ENCODE data around the gene CIDEB. TPM values are rescaled to one million over a fixed set of nuclear protein-coding genes. Genes with fewer than 3 reads are reported as not detected.
A peak's percentile ranks its signal among the peaks of the same experiment; 100 is the strongest.
"Not testable (repeated sequence)": the region's sequence is repeated elsewhere in the genome, so short reads cannot be mapped to it uniquely, and the experiment has no call there.

Gene CIDEB
- total RNA-seq, 2 donors from 2014 or later = 0.97 to 3.1 TPM

- no peak for DNase-seq
- Histone ChIP-seq H3K27me3 (ENCODE audit: control insufficient read depth, insufficient read depth, low read length, poor library complexity, severe bottlenecking) (peaks cover 52% of the 10 kb centered on the region), H3K4me3 (ENCODE audit: low read length) (no peak overlapping the region), H3K9ac (ENCODE audit: extremely low read depth, low read length, poor library complexity, severe bottlenecking) (no peak overlapping the region), H3K27ac (ENCODE audit: low read depth, low read length) (no peak overlapping the region), H3K4me1 (ENCODE audit: control insufficient read depth, insufficient read depth, low read length) (peaks cover 2% of the 10 kb centered on the region), H3K9me3 (ENCODE audit: control insufficient read depth, low read length) (no peaks in the 10 kb centered on the region), H3K36me3 (ENCODE audit: control insufficient read depth, insufficient read depth, low read length) (no peaks in the 10 kb centered on the region)
- no peak overlapping the region for H3K27ac Mint-ChIP-seq
- H3K27me3 Mint-ChIP-seq (ENCODE audit: insufficient read depth) = peaks cover 84% of the 10 kb centered on the region
- no peaks in the 10 kb centered on the region for H3K36me3 Mint-ChIP-seq (ENCODE audit: low read depth)
- peaks cover 7% of the 10 kb centered on the region for H3K4me1 Mint-ChIP-seq
- no peak overlapping the region for H3K4me3 Mint-ChIP-seq
- 90 to 97% methylated on average over 5 to 12 of the region's 12 CpGs for WGBS, 2 experiments (ENCODE audit: insufficient coverage in 1 of 2, insufficient read length in 1 of 2)
- no peak for TF ChIP-seq CTCF (conservative IDR thresholded peaks at IDR 0.05)
- H3K9me3 Mint-ChIP-seq = no peaks in the 10 kb centered on the region
Observed at GRCh38 chr14:24329073-24329663, 21.4 kb upstream of the CIDEB start.

- not testable (repeated sequence) for H3K36me3 ChIP-seq (ENCODE audit: control insufficient read depth, insufficient read depth, low read length); H3K4me1 ChIP-seq (ENCODE audit: control insufficient read depth, insufficient read depth, low read length); H3K4me3 ChIP-seq (ENCODE audit: low read length); H3K4me1 Mint-ChIP-seq; H3K27ac ChIP-seq (ENCODE audit: low read depth, low read length); H3K36me3 Mint-ChIP-seq (ENCODE audit: low read depth); H3K9me3 Mint-ChIP-seq; H3K27ac Mint-ChIP-seq; H3K9ac ChIP-seq (ENCODE audit: extremely low read depth, low read length, poor library complexity, severe bottlenecking); H3K9me3 ChIP-seq (ENCODE audit: control insufficient read depth, low read length); H3K4me3 Mint-ChIP-seq
- TF ChIP-seq CTCF (conservative IDR thresholded peaks at IDR 0.05) = peak; percentile 77
- H3K27me3 ChIP-seq (ENCODE audit: control insufficient read depth, insufficient read depth, low read length, poor library complexity, severe bottlenecking) = peaks cover 39% of the 10 kb centered on the region
- WGBS, 2 experiments (ENCODE audit: insufficient coverage in 1 of 2, insufficient read length in 1 of 2) = 0 to 13% methylated on average over 1 to 9 of the region's 9 CpGs
- DNase-seq = peak; percentile 72
- peaks cover 81% of the 10 kb centered on the region for H3K27me3 Mint-ChIP-seq (ENCODE audit: insufficient read depth)
Observed at GRCh38 chr14:24327914-24328313, 20.1 kb upstream of the CIDEB start.

GRCh38 chr14:24327303-24327702 lies 19.5 kb upstream of the CIDEB start:
- Histone ChIP-seq H3K36me3 (ENCODE audit: control insufficient read depth, insufficient read depth, low read length) (no peaks in the 10 kb centered on the region), H3K27ac (ENCODE audit: low read depth, low read length) (no peak overlapping the region), H3K4me1 (ENCODE audit: control insufficient read depth, insufficient read depth, low read length) (no peaks in the 10 kb centered on the region), H3K4me3 (ENCODE audit: low read length) (no peak overlapping the region), H3K9ac (ENCODE audit: extremely low read depth, low read length, poor library complexity, severe bottlenecking) (no peak overlapping the region), H3K9me3 (ENCODE audit: control insufficient read depth, low read length) (no peaks in the 10 kb centered on the region), H3K27me3 (ENCODE audit: control insufficient read depth, insufficient read depth, low read length, poor library complexity, severe bottlenecking) (peaks cover 33% of the 10 kb centered on the region)
- H3K4me3 Mint-ChIP-seq = no peak overlapping the region
- no peaks in the 10 kb centered on the region for H3K36me3 Mint-ChIP-seq (ENCODE audit: low read depth)
- H3K27me3 Mint-ChIP-seq (ENCODE audit: insufficient read depth) = peaks cover 78% of the 10 kb centered on the region
- H3K4me1 Mint-ChIP-seq = peaks cover 4% of the 10 kb centered on the region
- 91 to 100% methylated on average over 2 of the region's 2 CpGs for WGBS, 2 experiments (ENCODE audit: insufficient coverage in 1 of 2, insufficient read length in 1 of 2)
- no peak overlapping the region for H3K27ac Mint-ChIP-seq
- TF ChIP-seq CTCF (conservative IDR thresholded peaks at IDR 0.05) = no peak
- no peaks in the 10 kb centered on the region for H3K9me3 Mint-ChIP-seq
- DNase-seq = no peak

Measured in endodermal cell (in vitro differentiated cells).